Keratinocyte (primary cell): Measurements from ENCODE around the gene URGCP. TPM values are rescaled to one million over a fixed set of nuclear protein-coding genes. Genes with fewer than 3 reads are reported as not detected.

Source experiments
- DNase-seq: peaks from one replicate; pipeline ENCODE4 v3.0.0-alpha.2; 2011; ENCODE audit warnings: low read depth, missing footprints, low spot score
- FAIRE-seq: peaks from 2 replicates; lab custom pipeline; 2011; peaks lifted over from hg19 to GRCh38; lab: Jason Lieb, UNC
- H2AFZ ChIP-seq: 2 replicates; pipeline ENCODE4 v1.6.0; 2012; ENCODE audit warnings: low read length, control low read depth, inconsistent platforms; ENCODE audit not compliant: control insufficient read depth
- H3K27ac ChIP-seq: 2 replicates; pipeline ENCODE4 v1.5.1; 2011; ENCODE audit warnings: low read length; ENCODE audit not compliant: control insufficient read depth, insufficient read depth
- H3K27me3 ChIP-seq: 3 replicates; pipeline ENCODE4 v1.6.0; 2011; ENCODE audit warnings: low read length; ENCODE audit not compliant: control insufficient read depth, insufficient read depth; ENCODE audit errors: extremely low read depth
- H3K36me3 ChIP-seq, 2 experiments: 2 replicates in 1 of 2; 3 replicates in 1 of 2; pipeline ENCODE4 v1.5.1; 2011; ENCODE audit warnings: low read length in 2 of 2, mild to moderate bottlenecking in 1 of 2; ENCODE audit not compliant: control insufficient read depth in 2 of 2, insufficient read depth in 2 of 2; ENCODE audit errors: extremely low read depth in 1 of 2
- H3K4me1 ChIP-seq: 3 replicates; pipeline ENCODE4 v1.5.1; 2011; ENCODE audit warnings: low read length; ENCODE audit not compliant: control insufficient read depth, insufficient read depth; ENCODE audit errors: extremely low read depth
- H3K4me2 ChIP-seq: 3 replicates; pipeline ENCODE4 v1.6.0; 2011; ENCODE audit warnings: low read depth, low read length; ENCODE audit not compliant: control insufficient read depth, insufficient read depth; ENCODE audit errors: extremely low read depth
- H3K4me3 ChIP-seq, 3 experiments: fragments of 200-600 bp in 1 of 3; sonication (generic) in 1 of 3; 2 replicates in 2 of 3; 3 replicates in 1 of 3; pipeline ENCODE4 v1.5.1; 2011 to 2016; ENCODE audit warnings: low read length in 3 of 3, mild to moderate bottlenecking in 3 of 3, control low read depth in 2 of 3, inconsistent platforms in 1 of 3, low read depth in 1 of 3, mixed read lengths in 1 of 3, mixed run types in 1 of 3, moderate library complexity in 1 of 3; ENCODE audit not compliant: control insufficient read depth in 2 of 3, insufficient read depth in 2 of 3; ENCODE audit errors: extremely low read depth in 1 of 3
- H3K79me2 ChIP-seq: 2 replicates; pipeline ENCODE4 v1.6.0; 2012; ENCODE audit warnings: low read length; ENCODE audit not compliant: control insufficient read depth, insufficient read depth
- H3K9ac ChIP-seq: 3 replicates; pipeline ENCODE4 v1.6.0; 2011; ENCODE audit warnings: low read length; ENCODE audit not compliant: control insufficient read depth, insufficient read depth; ENCODE audit errors: extremely low read depth
- H3K9me1 ChIP-seq: 3 replicates; pipeline ENCODE4 v1.6.0; 2011; ENCODE audit warnings: low read length; ENCODE audit not compliant: control insufficient read depth, insufficient read depth; ENCODE audit errors: extremely low read depth
- H3K9me3 ChIP-seq: 2 replicates; pipeline ENCODE4 v1.5.1; 2012; ENCODE audit warnings: low read depth, low read length; ENCODE audit not compliant: control insufficient read depth
- H4K20me1 ChIP-seq: 3 replicates; pipeline ENCODE4 v1.6.0; 2011; ENCODE audit warnings: low read length; ENCODE audit not compliant: control insufficient read depth, insufficient read depth; ENCODE audit errors: extremely low read depth
- EZH2 ChIP-seq: IDR thresholded peaks from one replicate; pipeline ENCODE4 v1.6.1; 2012; ENCODE audit warnings: inconsistent platforms, mild to moderate bottlenecking, low read length, moderate library complexity
- dilution Hi-C: fragments of 300-500 bp; cut with MboI; formaldehyde crosslinking; loops from one replicate; pipeline ENCODE4 v1.7.0; 2020; ENCODE audit warnings: low sequenced_read_pairs; ENCODE audit not compliant: extremely low pct_ligation_motif_present
- polyA plus RNA-seq, 5 experiments: library from polyadenylated mRNA; depleted of rRNA in 3 of 5; stranded (reverse) in 3 of 5; stranded (forward) in 1 of 5; unstranded in 1 of 5; fragments of >200 nt; gene quantifications; 1 replicate in 1 of 5; 2 replicates in 3 of 5; 3 replicates in 1 of 5; pipeline versions ENCODE4 v1.2.1 to v1.2.3, GENCODE V29; 2011 to 2012; ENCODE audit warnings: missing spikeins in 2 of 5, low read depth in 1 of 5, low replicate concordance in 1 of 5
- TF ChIP-seq, protein P1 (sequence below), 3 experiments: IDR thresholded peaks in 1 of 3; conservative IDR thresholded peaks in 1 of 3; optimal IDR thresholded peaks in 1 of 3; 2 replicates in 2 of 3; 3 replicates in 1 of 3; pipeline versions ENCODE3 to v1.5.1; 2011; ENCODE audit warnings: low read length in 3 of 3, mild to moderate bottlenecking in 3 of 3, moderate library complexity in 2 of 3, control low read depth in 1 of 3, inconsistent platforms in 1 of 3; ENCODE audit not compliant: insufficient read depth in 2 of 3; ENCODE audit errors: extremely low read depth in 1 of 3

URGCP gene
- polyA plus RNA-seq, 1 donor (not counting 4 experiments of a cell fraction or from before 2014, with no cell fraction given), result 27.6 TPM

DNA sequence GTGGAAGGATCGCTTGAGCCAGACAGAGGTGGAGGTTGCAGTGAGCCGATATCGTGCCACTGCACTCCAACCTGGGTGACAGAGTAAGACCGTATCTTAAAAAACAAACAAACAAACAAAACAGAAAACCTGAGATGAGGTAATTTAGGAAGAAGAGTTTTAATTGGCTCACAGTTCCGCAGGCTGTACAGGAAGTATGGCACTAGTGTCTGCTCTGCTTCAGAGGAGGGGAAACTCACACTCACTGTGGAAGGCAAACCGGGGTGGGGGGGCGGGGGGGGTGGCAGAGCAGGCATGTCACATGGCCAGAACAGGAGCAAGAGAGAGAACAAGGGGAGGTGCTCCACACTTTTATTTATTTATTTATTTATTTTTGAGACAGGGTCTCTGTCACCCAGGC, 24.9 kb upstream of the URGCP start:
- TF ChIP-seq EZH2, result no peak
- TF ChIP-seq, protein P1, sequence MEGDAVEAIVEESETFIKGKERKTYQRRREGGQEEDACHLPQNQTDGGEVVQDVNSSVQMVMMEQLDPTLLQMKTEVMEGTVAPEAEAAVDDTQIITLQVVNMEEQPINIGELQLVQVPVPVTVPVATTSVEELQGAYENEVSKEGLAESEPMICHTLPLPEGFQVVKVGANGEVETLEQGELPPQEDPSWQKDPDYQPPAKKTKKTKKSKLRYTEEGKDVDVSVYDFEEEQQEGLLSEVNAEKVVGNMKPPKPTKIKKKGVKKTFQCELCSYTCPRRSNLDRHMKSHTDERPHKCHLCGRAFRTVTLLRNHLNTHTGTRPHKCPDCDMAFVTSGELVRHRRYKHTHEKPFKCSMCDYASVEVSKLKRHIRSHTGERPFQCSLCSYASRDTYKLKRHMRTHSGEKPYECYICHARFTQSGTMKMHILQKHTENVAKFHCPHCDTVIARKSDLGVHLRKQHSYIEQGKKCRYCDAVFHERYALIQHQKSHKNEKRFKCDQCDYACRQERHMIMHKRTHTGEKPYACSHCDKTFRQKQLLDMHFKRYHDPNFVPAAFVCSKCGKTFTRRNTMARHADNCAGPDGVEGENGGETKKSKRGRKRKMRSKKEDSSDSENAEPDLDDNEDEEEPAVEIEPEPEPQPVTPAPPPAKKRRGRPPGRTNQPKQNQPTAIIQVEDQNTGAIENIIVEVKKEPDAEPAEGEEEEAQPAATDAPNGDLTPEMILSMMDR (optimal IDR thresholded peaks at IDR 0.05 in 1 of 3, IDR thresholded peaks at IDR 0.05 in 1 of 3, conservative IDR thresholded peaks at IDR 0.05 in 1 of 3; ENCODE audit: extremely low read depth in 1 of 3, insufficient read depth in 2 of 3, low read length in 3 of 3), result no peak
- Histone ChIP-seq H3K4me2 (no peak overlapping the region), H3K79me2 (no peaks in the 10 kb centered on the region), H3K9me3 (no peaks in the 10 kb centered on the region), H3K27ac (no peak overlapping the region), H3K27me3 (no peaks in the 10 kb centered on the region), H3K9ac (no peak overlapping the region), H3K9me1 (no peaks in the 10 kb centered on the region), H3K4me1 (peaks cover 4% of the 10 kb centered on the region), H4K20me1 (no peaks in the 10 kb centered on the region), H3K36me3 (no peaks in the 10 kb centered on the region), H2AFZ (no peak overlapping the region), H3K4me3 (no peak overlapping the region)
- dilution Hi-C loops, result no loop called here
- FAIRE-seq (no peak), DNase-seq (no peak)

DNA sequence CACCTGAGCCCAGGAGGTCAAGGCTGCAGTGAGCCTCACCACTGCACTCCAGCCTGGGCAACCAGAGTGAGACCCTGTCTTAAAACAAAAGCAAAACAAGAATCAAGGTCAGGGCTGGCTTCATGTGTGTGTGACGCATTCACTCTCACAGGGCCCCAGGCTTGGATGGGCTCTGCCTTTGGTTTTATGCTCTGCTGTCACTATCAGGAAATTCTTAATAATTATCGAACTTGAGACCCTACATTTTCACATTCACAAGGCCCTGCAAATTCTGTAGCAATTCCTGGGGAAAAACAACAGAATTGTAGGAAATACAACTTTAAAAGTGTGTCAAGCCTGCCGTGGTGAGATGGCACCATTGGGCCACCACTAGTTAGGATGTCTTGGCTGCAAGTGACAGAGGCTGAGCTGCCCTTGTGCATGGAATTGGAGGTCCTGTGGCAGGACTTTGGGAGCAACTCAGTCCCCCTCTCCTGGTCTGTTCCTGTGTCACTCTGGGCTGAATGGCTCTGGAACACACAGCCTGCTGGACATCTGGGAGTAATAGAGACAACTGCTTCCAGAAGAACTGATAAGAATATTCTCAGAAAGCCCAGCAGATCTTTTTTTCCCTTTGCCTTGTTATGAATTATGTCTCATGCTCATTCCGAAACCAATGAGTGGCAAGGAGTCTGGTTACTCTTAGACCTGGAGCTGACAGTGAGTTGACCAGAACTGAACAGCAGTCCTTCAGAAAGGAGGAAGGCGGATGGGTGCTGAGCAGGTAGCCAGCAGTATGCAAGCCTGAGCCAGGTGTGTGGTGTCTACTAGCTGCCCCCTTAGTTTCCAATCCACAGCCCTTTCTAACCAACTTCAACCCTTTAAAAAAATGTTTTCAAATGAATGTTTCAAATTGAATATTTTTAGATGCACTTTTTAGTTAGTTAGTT, 23.4 kb upstream of the URGCP start:
- no peaks in the 10 kb centered on the region for H3K36me3 ChIP-seq
- H3K9me3 ChIP-seq, result no peaks in the 10 kb centered on the region
- no peak overlapping the region for H3K9ac ChIP-seq
- H4K20me1 ChIP-seq, result no peaks in the 10 kb centered on the region
- no peaks in the 10 kb centered on the region for H3K27me3 ChIP-seq
- H2AFZ ChIP-seq, result no peak overlapping the region
- no peaks in the 10 kb centered on the region for H3K9me1 ChIP-seq
- dilution Hi-C loops, result no loop called here
- H3K4me2 ChIP-seq, result no peak overlapping the region
- no peak for FAIRE-seq
- H3K4me1 ChIP-seq, result peaks cover 11% of the 10 kb centered on the region
- no peak overlapping the region for H3K27ac ChIP-seq
- no peak for TF ChIP-seq EZH2
- TF ChIP-seq, protein P1 (optimal IDR thresholded peaks at IDR 0.05 in 1 of 3, IDR thresholded peaks at IDR 0.05 in 1 of 3, conservative IDR thresholded peaks at IDR 0.05 in 1 of 3; ENCODE audit: extremely low read depth in 1 of 3, insufficient read depth in 2 of 3, low read length in 3 of 3), result no peak
- DNase-seq, result no peak
- H3K4me3 ChIP-seq, result no peak overlapping the region
- no peaks in the 10 kb centered on the region for H3K79me2 ChIP-seq
